Epithelial cell of esophagus (primary cell): Measurements from ENCODE around the gene KDM4B.

Experiments used
- DNase-seq: peaks from one replicate; pipeline ENCODE4 v3.0.0; 2010; ENCODE audit warnings: low read depth
- H3K4me3 ChIP-seq: 2 replicates; pipeline ENCODE4 v1.5.1; 2011; ENCODE audit warnings: mild to moderate bottlenecking, low read length, control low read depth
- TF ChIP-seq, protein P1 (sequence below): IDR thresholded peaks from 2 replicates; pipeline ENCODE4 v1.5.1; 2011; ENCODE audit warnings: low read depth, mild to moderate bottlenecking, low read length, control low read depth, inconsistent platforms; ENCODE audit not compliant: insufficient read depth; ENCODE audit errors: missing control alignments

KDM4B gene

DNA sequence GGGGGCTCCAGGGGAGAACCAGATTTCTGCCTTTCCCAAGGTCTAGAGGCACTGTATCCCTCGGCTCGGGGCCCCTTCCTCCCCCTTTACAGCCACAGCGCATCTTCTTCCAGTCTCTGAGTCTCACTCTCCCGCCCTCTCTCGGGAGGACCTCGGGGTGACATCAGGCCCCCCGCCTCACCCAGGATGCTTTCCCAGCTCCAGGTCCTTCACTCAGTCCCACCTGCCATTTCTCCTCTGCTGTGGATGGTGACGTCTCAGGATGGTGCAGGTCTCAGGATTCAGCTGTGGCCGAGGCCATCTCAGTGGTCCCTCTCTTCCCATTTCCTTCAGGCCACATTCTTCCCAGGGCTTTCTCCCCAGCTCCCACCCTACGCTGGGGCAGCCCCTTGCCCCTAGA is 13.6 kb upstream of the KDM4B start:
- no peak for DNase-seq
- TF ChIP-seq, protein P1, sequence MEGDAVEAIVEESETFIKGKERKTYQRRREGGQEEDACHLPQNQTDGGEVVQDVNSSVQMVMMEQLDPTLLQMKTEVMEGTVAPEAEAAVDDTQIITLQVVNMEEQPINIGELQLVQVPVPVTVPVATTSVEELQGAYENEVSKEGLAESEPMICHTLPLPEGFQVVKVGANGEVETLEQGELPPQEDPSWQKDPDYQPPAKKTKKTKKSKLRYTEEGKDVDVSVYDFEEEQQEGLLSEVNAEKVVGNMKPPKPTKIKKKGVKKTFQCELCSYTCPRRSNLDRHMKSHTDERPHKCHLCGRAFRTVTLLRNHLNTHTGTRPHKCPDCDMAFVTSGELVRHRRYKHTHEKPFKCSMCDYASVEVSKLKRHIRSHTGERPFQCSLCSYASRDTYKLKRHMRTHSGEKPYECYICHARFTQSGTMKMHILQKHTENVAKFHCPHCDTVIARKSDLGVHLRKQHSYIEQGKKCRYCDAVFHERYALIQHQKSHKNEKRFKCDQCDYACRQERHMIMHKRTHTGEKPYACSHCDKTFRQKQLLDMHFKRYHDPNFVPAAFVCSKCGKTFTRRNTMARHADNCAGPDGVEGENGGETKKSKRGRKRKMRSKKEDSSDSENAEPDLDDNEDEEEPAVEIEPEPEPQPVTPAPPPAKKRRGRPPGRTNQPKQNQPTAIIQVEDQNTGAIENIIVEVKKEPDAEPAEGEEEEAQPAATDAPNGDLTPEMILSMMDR: no peak
- H3K4me3 ChIP-seq: no peak overlapping the region

DNA sequence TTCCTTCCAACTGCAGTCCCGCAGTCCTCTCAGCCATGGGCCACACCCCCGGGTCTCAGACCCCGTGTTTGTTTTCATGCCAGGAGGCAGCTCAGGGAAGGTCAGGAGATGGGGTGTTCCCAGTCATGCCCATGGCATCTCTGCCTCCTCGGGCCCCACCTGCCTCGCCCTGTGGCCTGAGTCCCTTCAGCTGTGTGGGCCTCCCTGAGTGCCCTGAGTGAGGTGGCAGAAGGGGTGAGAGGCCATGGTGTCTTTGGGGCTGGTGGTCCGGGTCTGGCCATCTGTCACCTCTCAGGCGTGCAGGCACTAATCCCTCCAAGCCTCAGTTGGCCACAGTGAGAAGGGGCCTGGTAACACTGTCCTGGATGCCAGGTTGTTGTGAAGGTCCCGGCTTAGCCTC is 10.9 kb upstream of the KDM4B start:
- no peak overlapping the region for H3K4me3 ChIP-seq
- no peak for DNase-seq
- TF ChIP-seq, protein P1: no peak

- TF ChIP-seq, protein P1: no peak
- H3K4me3 ChIP-seq: no peak overlapping the region
- no peak for DNase-seq
Observed at GRCh38 chr19:4962085-4962619, 6.8 kb upstream of the KDM4B start.

DNA sequence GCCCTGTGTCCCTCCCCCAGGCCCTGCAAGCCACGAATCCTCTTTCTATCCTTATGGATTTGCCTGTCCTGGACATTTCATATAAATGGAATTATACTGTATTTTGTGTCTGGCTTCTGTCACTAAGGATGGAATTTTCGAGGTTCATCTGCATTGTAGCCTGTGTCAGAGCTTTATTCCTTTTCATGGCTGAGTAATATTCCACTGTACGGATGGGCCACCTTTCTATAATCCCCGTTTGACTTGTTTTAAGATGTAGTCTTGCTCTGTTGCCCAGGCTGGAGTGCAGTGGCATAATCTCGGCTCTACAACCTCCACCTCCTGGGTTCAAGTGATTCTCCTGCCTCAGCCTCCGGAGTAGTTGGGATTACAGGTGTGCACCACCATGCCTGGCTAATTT is 3.9 kb upstream of the KDM4B start:
- DNase-seq: no peak
- H3K4me3 ChIP-seq: no peak overlapping the region
- TF ChIP-seq, protein P1: no peak

- H3K4me3 ChIP-seq: no peak overlapping the region
- TF ChIP-seq, protein P1: no peak
- DNase-seq: no peak
Observed at GRCh38 chr19:4966591-4966990, 2.3 kb upstream of the KDM4B start.

- TF ChIP-seq, protein P1: no peak
- DNase-seq: peak; percentile 23
- H3K4me3 ChIP-seq: peak overlapping the region; percentile 42
Observed at GRCh38 chr19:4967738-4968461, 1.0 kb upstream of the KDM4B start.

DNA sequence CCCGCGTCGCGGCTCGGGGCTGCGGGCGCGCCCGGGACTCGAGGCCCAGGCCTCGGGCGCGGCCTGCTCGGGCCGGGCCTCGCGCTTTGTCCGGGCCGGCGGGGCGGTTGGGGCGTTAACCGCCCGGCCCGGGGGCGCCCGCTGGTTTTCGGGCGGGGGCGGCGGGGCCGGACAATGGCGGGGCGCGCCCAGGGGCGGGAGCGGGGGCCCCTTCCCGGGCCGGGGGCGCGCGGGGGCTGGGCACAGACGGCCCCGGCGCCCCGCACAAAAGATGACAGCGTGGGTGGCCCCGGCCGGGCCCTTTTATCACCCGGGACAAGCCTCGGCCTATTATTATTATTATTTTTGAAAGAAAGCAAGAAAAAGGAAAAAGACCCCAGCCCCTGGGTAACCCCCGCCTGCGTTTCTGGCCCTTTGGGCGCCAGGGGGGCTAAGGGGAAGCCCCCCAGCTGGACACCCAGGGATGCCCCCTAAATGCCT is 419 bp downstream of the KDM4B start:
- no peak for DNase-seq
- H3K4me3 ChIP-seq: peak overlapping the region; percentile 80
- TF ChIP-seq, protein P1: no peak
